ENCODE results near the gene PRAMEF9.

- TF ChIP-seq CTCF (IDR thresholded peaks at IDR 0.05) (peak in 4 of 6 experiments; percentile 11 to 55 (median 35)), POLR2A (IDR thresholded peaks at IDR 0.05) (no peak)
Observed at GRCh38 chr1:13228343-13228781, 56.7 kb downstream of the PRAMEF9 start.
